Testis (tissue), 2 donors: ENCODE results near the gene PTPRD.

Experiments
- POLR2A ChIP-seq: fragments of 450-650 bp; IDR thresholded peaks from one replicate; pipeline ENCODE4 v1.6.1; 2017; ENCODE audit warnings: antibody characterized with exemption, mild to moderate bottlenecking, moderate library complexity
- TF ChIP-seq, protein P1 (sequence below), 3 experiments: fragments of 450-650 bp in 2 of 3; fragments of 200-600 bp in 1 of 3; sonication (generic) in 1 of 3; IDR thresholded peaks; one replicate each; pipeline ENCODE4 v1.5.1; 2016 to 2019; ENCODE audit warnings: antibody characterized with exemption in 3 of 3, mild to moderate bottlenecking in 2 of 3, moderate library complexity in 1 of 3

DNA sequence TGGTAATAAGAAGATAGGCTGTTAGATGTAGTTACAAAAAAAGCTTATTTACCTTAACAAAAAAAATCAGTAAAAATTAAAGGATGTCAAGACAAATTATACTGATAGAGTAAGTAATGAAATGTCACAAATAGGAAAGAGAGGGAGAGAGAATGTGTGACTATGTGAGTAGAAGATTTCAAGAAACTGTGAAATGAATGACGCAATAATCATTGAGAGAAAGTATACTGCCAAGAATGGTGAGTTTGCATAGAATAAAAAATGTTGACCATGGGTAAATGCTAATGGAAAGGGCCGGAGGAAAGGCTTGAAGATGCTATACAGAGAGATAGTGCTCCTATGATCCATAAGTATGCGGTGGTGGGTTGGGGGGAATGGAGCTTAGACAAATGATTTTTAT is 100.7 kb downstream of the PTPRD start:
- no peak for TF ChIP-seq POLR2A
- TF ChIP-seq, protein P1, sequence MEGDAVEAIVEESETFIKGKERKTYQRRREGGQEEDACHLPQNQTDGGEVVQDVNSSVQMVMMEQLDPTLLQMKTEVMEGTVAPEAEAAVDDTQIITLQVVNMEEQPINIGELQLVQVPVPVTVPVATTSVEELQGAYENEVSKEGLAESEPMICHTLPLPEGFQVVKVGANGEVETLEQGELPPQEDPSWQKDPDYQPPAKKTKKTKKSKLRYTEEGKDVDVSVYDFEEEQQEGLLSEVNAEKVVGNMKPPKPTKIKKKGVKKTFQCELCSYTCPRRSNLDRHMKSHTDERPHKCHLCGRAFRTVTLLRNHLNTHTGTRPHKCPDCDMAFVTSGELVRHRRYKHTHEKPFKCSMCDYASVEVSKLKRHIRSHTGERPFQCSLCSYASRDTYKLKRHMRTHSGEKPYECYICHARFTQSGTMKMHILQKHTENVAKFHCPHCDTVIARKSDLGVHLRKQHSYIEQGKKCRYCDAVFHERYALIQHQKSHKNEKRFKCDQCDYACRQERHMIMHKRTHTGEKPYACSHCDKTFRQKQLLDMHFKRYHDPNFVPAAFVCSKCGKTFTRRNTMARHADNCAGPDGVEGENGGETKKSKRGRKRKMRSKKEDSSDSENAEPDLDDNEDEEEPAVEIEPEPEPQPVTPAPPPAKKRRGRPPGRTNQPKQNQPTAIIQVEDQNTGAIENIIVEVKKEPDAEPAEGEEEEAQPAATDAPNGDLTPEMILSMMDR (IDR thresholded peaks at IDR 0.05): no peak
